HepG2 (cell line): ENCODE results near the gene GPR55. TPM values are rescaled to one million over a fixed set of nuclear protein-coding genes. Genes with fewer than 3 reads are reported as not detected.

Source experiments
- ATAC-seq: fragments of 200-7000 bp; cut with Tn5 transposase; 3 replicates; pipeline ENCODE4 v1.9.1; 2020; ENCODE audit warnings: mild to moderate bottlenecking, moderate library complexity
- BruUV-seq: library from RNA; stranded (reverse); fragments of 400-500 nt; replicated peaks from 2 replicates; lab custom pipeline; 2021; lab: Mats Ljungman, UMichigan
- CTCF ChIA-PET: fragments of 300-600 bp; formaldehyde crosslinking; extraction: SDS; loops from one replicate; lab custom pipeline; 2021; ENCODE audit warnings: low total read pairs, inconsistent platforms, low intra/inter-chr PET ratio; lab: Yijun Ruan, JAX
- POLR2A ChIA-PET: fragments of 350-600 bp; sonication (Branson Sonifier 250); formaldehyde crosslinking; loops from one replicate; lab custom pipeline; 2020; ENCODE audit warnings: antibody characterized with exemption, inconsistent platforms; lab: Yijun Ruan, JAX
- DNase-seq: peaks from one replicate; pipeline ENCODE4 v3.0.0-alpha.2; 2015; ENCODE audit warnings: low spot score
- FAIRE-seq: peaks from 3 replicates; lab custom pipeline; 2011; peaks lifted over from hg19 to GRCh38; lab: Jason Lieb, UNC
- H2AFZ ChIP-seq: one replicate; pipeline ENCODE4 v1.6.1; 2011; ENCODE audit warnings: low read length, inconsistent platforms
- H3K27ac ChIP-seq: fragments of 300-600 bp; 3 replicates; pipeline ENCODE4 v1.8.0; 2011; ENCODE audit warnings: mixed run types, mild to moderate bottlenecking, mixed read lengths, low read length, inconsistent platforms; ENCODE audit not compliant: insufficient read depth; ENCODE audit errors: extremely low read length
- H3K27me3 ChIP-seq, 2 experiments: fragments of 200-600 bp in 1 of 2; 2 replicates in 1 of 2; 3 replicates in 1 of 2; pipeline versions ENCODE4 v1.6.0 to v1.8.0; 2011; ENCODE audit warnings: low read length in 2 of 2, mild to moderate bottlenecking in 2 of 2, moderate library complexity in 2 of 2, inconsistent platforms in 1 of 2; ENCODE audit not compliant: insufficient read depth in 2 of 2, control insufficient read depth in 1 of 2
- H3K36me3 ChIP-seq, 2 experiments: fragments of 200-600 bp in 1 of 2; replicated peaks in 1 of 2; 2 replicates in 1 of 2; 3 replicates in 1 of 2; pipeline versions ENCODE4 v1.5.1 to v1.8.0; 2011; ENCODE audit warnings: low read length in 2 of 2, inconsistent platforms in 1 of 2; ENCODE audit not compliant: insufficient read depth in 2 of 2, control insufficient read depth in 1 of 2
- H3K4me1 ChIP-seq: 2 replicates; pipeline ENCODE4 v1.5.1; 2012; ENCODE audit warnings: low read length, inconsistent platforms; ENCODE audit not compliant: insufficient read depth
- H3K4me2 ChIP-seq: 2 replicates; pipeline ENCODE4 v1.6.0; 2011; ENCODE audit warnings: low read depth, low read length, inconsistent platforms
- H3K4me3 ChIP-seq, 3 experiments: fragments of 200-600 bp in 1 of 3; sonication (generic), shearing (Covaris generic) in 1 of 3; replicated peaks in 1 of 3; 2 replicates each; pipeline ENCODE4 v1.5.1; 2011 to 2016; ENCODE audit warnings: low read length in 3 of 3, inconsistent platforms in 2 of 3, low read depth in 2 of 3, mild to moderate bottlenecking in 2 of 3, control low read depth in 1 of 3, mixed read lengths in 1 of 3; ENCODE audit not compliant: insufficient read depth in 1 of 3
- H3K79me2 ChIP-seq: one replicate; pipeline ENCODE4 v1.6.1; 2011; ENCODE audit warnings: low read length, inconsistent platforms; ENCODE audit not compliant: insufficient read depth
- H3K9ac ChIP-seq: 2 replicates; pipeline ENCODE4 v1.6.0; 2011; ENCODE audit warnings: mild to moderate bottlenecking, low read depth, low read length, inconsistent platforms; ENCODE audit not compliant: insufficient read depth
- H3K9me3 ChIP-seq: 2 replicates; pipeline ENCODE4 v1.5.1; 2012; ENCODE audit warnings: mild to moderate bottlenecking, low read length
- H4K20me1 ChIP-seq: 2 replicates; pipeline ENCODE4 v1.6.0; 2011; ENCODE audit warnings: inconsistent platforms, mild to moderate bottlenecking, low read length, moderate library complexity; ENCODE audit not compliant: insufficient read depth
- EP300 ChIP-seq, 3 experiments: sonication (generic) in 1 of 3; formaldehyde crosslinking in 1 of 3; IDR thresholded peaks; 2 replicates each; pipeline versions ENCODE4 v1.5.1 to v1.6.1; 2011 to 2020; ENCODE audit warnings: low read depth in 2 of 3, low read length in 2 of 3, borderline replicate concordance in 1 of 3, improper control_type of control experiment in 1 of 3, mild to moderate bottlenecking in 1 of 3, missing genetic modification reagents in 1 of 3, moderate library complexity in 1 of 3
- KAT8 ChIP-seq: IDR thresholded peaks from 2 replicates; pipeline ENCODE4 v1.6.1; 2016; ENCODE audit warnings: missing genetic modification reagents, missing compliant biosample characterization
- ZNF142 ChIP-seq: sonication (generic); formaldehyde crosslinking; IDR thresholded peaks from 2 replicates; pipeline ENCODE4 v1.4.0; 2020; ENCODE audit warnings: missing genetic modification reagents
- ZNF18 ChIP-seq: sonication (generic); formaldehyde crosslinking; IDR thresholded peaks from 2 replicates; pipeline ENCODE4 v1.8.0; 2022; ENCODE audit warnings: mild to moderate bottlenecking, missing genetic modification reagents; ENCODE audit not compliant: insufficient replicate concordance
- WGBS: methylation state at CpG from one replicate; pipeline ENCODE4 v1.1.6; 2017; ENCODE audit warnings: low lambda C conversion rate; 5-methylcytosine and 5-hydroxymethylcytosine counted together
- in situ Hi-C: cut with HindIII; loops from 2 replicates; pipeline ENCODE4 v1.10.0; 2017; ENCODE audit warnings: low pct_unique_long_range_greater_than_20kb; ENCODE audit not compliant: extremely low pct_ligation_motif_present
- intact Hi-C: fragments of 100-400 bp; cut with micrococcal nuclease; formaldehyde crosslinking; loops from one replicate; pipeline ENCODE4 v1.10.0; 2022; ENCODE audit not compliant: unreplicated experiment
- polyA plus RNA-seq, 8 experiments: library from polyadenylated mRNA; depleted of rRNA in 3 of 8; stranded (reverse) in 7 of 8; unstranded in 1 of 8; fragments of >200 nt; fragmentation: Illumina TruSeq in 4 of 8; extraction: Trizol in 4 of 8; gene quantifications; 2 replicates each; pipeline versions ENCODE4 v1.2.1 to v1.2.3, GENCODE V29; 2011 to 2016; ENCODE audit warnings: low read depth in 4 of 8, missing spikeins in 1 of 8, mixed read lengths in 1 of 8; ENCODE audit not compliant: insufficient read depth in 1 of 8
- total RNA-seq, 5 experiments: library from RNA; depleted of rRNA; stranded (reverse); fragments of >200 nt; fragmentation: Illumina TruSeq; extraction: Trizol; gene quantifications; 2 replicates each; pipeline ENCODE4 v1.2.3, GENCODE V29; 2016; ENCODE audit warnings: low read depth in 1 of 5

GPR55 gene
- total and polyA plus RNA-seq, 2 of the 13 experiments (the other 11 are each of a cell fraction or from before 2014, with no cell fraction given): not detected

- TSS peak; percentile 82 for BruUV-seq
- no peak for ATAC-seq
- Histone ChIP-seq H3K4me2 (no peak overlapping the region), H3K9me3 (no peaks in the 10 kb centered on the region), H2AFZ (no peak overlapping the region), H3K27ac (no peak overlapping the region), H3K4me3 (no peak overlapping the region), H3K36me3 (peaks cover 12 to 30% of the 10 kb centered on the region in 2 experiments; a peak in 3 of 5 replicates), H3K27me3 (no peaks in the 10 kb centered on the region), H4K20me1 (no peaks in the 10 kb centered on the region; the same call in 1 of the 2 replicates), H3K4me1 (no peaks in the 10 kb centered on the region), H3K9ac (no peak overlapping the region), H3K79me2 (no peaks in the 10 kb centered on the region)
- in situ Hi-C loops: no loop called here
- ChIA-PET CTCF (no interaction called here), POLR2A (no interaction called here)
- intact Hi-C loops: no loop called here
- DNase-seq: no peak
- FAIRE-seq: no peak
- WGBS: 93% methylated on average over 10 of the region's 10 CpGs
- TF ChIP-seq KAT8 (CRISPR knock-in tag): no peak
- no peak for TF ChIP-seq EP300 (IDR thresholded peaks at IDR 0.05; ENCODE audit: low read depth in 2 of 2, low read length in 2 of 2)
- TF ChIP-seq EP300 (CRISPR knock-in tag; IDR thresholded peaks at IDR 0.05; ENCODE audit: borderline replicate concordance): no peak
- no peak for TF ChIP-seq ZNF142
- TF ChIP-seq ZNF18 (CRISPR knock-in tag): no peak
These were observed 46.3 kb downstream of the GPR55 start for GRCh38 chr2:230878599-230879188.
